Thoracic aorta (tissue), 2 donors: ENCODE data around the gene ODAD2. TPM values are rescaled to one million over a fixed set of nuclear protein-coding genes. Genes with fewer than 3 reads are reported as not detected.

Experiments
- ATAC-seq: fragments of 150-250 bp; one replicate; pipeline ENCODE4 v1.8.0; 2017; ENCODE audit warnings: low read depth; ENCODE audit not compliant: insufficient number of reproducible peaks, low FRiP score
- DNase-seq: peaks from one replicate; pipeline ENCODE4 v3.0.0-alpha.2; 2020; ENCODE audit warnings: low spot score
- H3K27ac ChIP-seq, 2 donors: fragments of 200-600 bp; sonication (generic); 1 replicate in 1 of 2; 2 replicates in 1 of 2; pipeline ENCODE4 v1.5.1; 2016; ENCODE audit warnings: mild to moderate bottlenecking in 2 of 2, moderate library complexity in 2 of 2
- H3K27me3 ChIP-seq: fragments of 200-600 bp; sonication (generic); replicated peaks from 2 replicates; pipeline ENCODE4 v1.6.0; 2016; ENCODE audit warnings: mild to moderate bottlenecking; ENCODE audit not compliant: insufficient read depth
- H3K36me3 ChIP-seq: fragments of 200-600 bp; sonication (generic); one replicate; pipeline ENCODE4 v1.5.1; 2016
- H3K4me1 ChIP-seq, 2 donors: fragments of 200-600 bp; sonication (generic); 1 replicate in 1 of 2; 2 replicates in 1 of 2; pipeline versions ENCODE4 v1.5.1 to v1.6.0; 2016; ENCODE audit warnings: low read depth in 2 of 2, mild to moderate bottlenecking in 1 of 2; ENCODE audit not compliant: control insufficient read depth in 1 of 2
- H3K4me3 ChIP-seq: fragments of 200-600 bp; sonication (generic); 2 replicates; pipeline ENCODE4 v1.5.1; 2016; ENCODE audit warnings: mild to moderate bottlenecking
- H3K9me3 ChIP-seq: fragments of 200-600 bp; sonication (generic); 2 replicates; pipeline ENCODE4 v1.5.1; 2016
- CTCF ChIP-seq: fragments of 200-600 bp; sonication (generic); IDR thresholded peaks from one replicate; pipeline ENCODE4 v1.5.1; 2019; ENCODE audit warnings: antibody characterized with exemption
- total RNA-seq, 2 donors: library from RNA; depleted of rRNA; stranded (reverse); fragments of >200 nt; gene quantifications; one replicate each; pipeline versions ENCODE4 v1.1.0 to v1.2.3, GENCODE V29; 2016

ODAD2 gene
- total RNA-seq, 2 donors from 2014 or later: 0.54 to 4.3 TPM

GRCh38 chr10:27838901-27839300 is 160.0 kb downstream of the ODAD2 start:
- Histone ChIP-seq H3K4me3 (peak overlapping the region; percentile 37), H3K9me3 (no peaks in the 10 kb centered on the region), H3K27ac (peak overlapping the region in 1 of 2 donors; percentile 32), H3K27me3 (no peaks in the 10 kb centered on the region), H3K4me1 (peaks cover 5 to 6% of the 10 kb centered on the region in 2 donors), H3K36me3 (no peaks in the 10 kb centered on the region)
- TF ChIP-seq CTCF: no peak
- ATAC-seq (no peak), DNase-seq (no peak)

GRCh38 chr10:27838361-27838760 is 160.5 kb downstream of the ODAD2 start:
- H3K27me3 ChIP-seq: no peaks in the 10 kb centered on the region
- no peaks in the 10 kb centered on the region for H3K9me3 ChIP-seq
- ATAC-seq: no peak
- H3K4me3 ChIP-seq: peak overlapping the region; percentile 37
- no peak for DNase-seq
- H3K27ac ChIP-seq: peak overlapping the region in 1 of 2 donors; percentile 32
- no peak for TF ChIP-seq CTCF
- H3K36me3 ChIP-seq: no peaks in the 10 kb centered on the region
- H3K4me1 ChIP-seq: peaks cover 5 to 6% of the 10 kb centered on the region in 2 donors

- Histone ChIP-seq H3K4me3 (no peak overlapping the region), H3K9me3 (no peaks in the 10 kb centered on the region), H3K4me1 (peaks cover 5 to 6% of the 10 kb centered on the region in 2 donors), H3K27me3 (no peaks in the 10 kb centered on the region), H3K27ac (no peak overlapping the region), H3K36me3 (no peaks in the 10 kb centered on the region)
- DNase-seq: no peak
- ATAC-seq: no peak
- TF ChIP-seq CTCF: no peak
Measured at GRCh38 chr10:27834476-27834875, 164.4 kb downstream of the ODAD2 start.

GRCh38 chr10:27833792-27834191 is 165.1 kb downstream of the ODAD2 start:
- Histone ChIP-seq H3K4me3 (no peak overlapping the region), H3K4me1 (peaks cover 4 to 5% of the 10 kb centered on the region in 2 donors), H3K9me3 (no peaks in the 10 kb centered on the region), H3K27ac (no peak overlapping the region), H3K27me3 (no peaks in the 10 kb centered on the region), H3K36me3 (no peaks in the 10 kb centered on the region)
- no peak for DNase-seq
- no peak for ATAC-seq
- no peak for TF ChIP-seq CTCF

GRCh38 chr10:27832826-27833225 is 166.1 kb downstream of the ODAD2 start:
- TF ChIP-seq CTCF: no peak
- H3K4me3 ChIP-seq: no peak overlapping the region
- no peaks in the 10 kb centered on the region for H3K36me3 ChIP-seq
- DNase-seq: no peak
- no peak for ATAC-seq
- H3K27ac ChIP-seq: no peak overlapping the region
- no peaks in the 10 kb centered on the region for H3K9me3 ChIP-seq
- no peaks in the 10 kb centered on the region for H3K27me3 ChIP-seq
- peaks cover 0 to 2% of the 10 kb centered on the region in 2 donors for H3K4me1 ChIP-seq
